ENCODE measurements around the gene MUCL3.
"Not testable (repeated sequence)": the region's sequence is repeated elsewhere in the genome, so short reads cannot be mapped to it uniquely, and the experiment has no call there.

Gene MUCL3

DNA sequence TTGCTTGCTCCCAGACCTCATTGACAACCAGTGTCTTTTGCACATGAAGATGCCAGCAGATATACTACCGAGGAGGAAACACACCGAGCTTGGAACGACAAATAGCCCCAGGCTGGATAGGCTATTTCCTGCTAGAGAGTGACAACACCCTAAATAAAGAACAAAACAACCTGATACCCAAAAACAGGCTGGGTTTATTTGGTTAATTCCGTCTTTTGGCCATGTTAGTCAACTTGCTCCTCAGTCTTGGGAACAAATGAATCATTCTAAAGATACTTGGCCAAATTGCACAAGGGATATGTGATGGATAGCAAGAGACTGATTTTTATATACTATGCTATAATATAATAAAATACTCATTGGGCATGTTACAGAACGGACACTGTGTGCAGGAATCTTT lies 58.0 kb downstream of the MUCL3 start (continued):
- TF ChIP-seq CSRNP3 (CRISPR knock-in tag; IDR thresholded peaks at IDR 0.05): no peak

- not testable (repeated sequence) for ATAC-seq
Measured at GRCh38 chr6:31000067-31000860, 59.5 kb downstream of the MUCL3 start.

GRCh38 chr6:31001281-31001888 lies 60.6 kb downstream of the MUCL3 start:
- ATAC-seq: no peak
- TF ChIP-seq, protein P1, sequence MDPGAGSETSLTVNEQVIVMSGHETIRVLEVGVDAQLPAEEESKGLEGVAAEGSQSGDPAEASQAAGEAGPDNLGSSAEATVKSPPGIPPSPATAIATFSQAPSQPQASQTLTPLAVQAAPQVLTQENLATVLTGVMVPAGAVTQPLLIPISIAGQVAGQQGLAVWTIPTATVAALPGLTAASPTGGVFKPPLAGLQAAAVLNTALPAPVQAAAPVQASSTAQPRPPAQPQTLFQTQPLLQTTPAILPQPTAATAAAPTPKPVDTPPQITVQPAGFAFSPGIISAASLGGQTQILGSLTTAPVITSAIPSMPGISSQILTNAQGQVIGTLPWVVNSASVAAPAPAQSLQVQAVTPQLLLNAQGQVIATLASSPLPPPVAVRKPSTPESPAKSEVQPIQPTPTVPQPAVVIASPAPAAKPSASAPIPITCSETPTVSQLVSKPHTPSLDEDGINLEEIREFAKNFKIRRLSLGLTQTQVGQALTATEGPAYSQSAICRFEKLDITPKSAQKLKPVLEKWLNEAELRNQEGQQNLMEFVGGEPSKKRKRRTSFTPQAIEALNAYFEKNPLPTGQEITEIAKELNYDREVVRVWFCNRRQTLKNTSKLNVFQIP (CRISPR knock-in tag; IDR thresholded peaks at IDR 0.05; ENCODE audit: borderline replicate concordance, low read depth): no peak
- TF ChIP-seq ZC3H10 (CRISPR knock-in tag; IDR thresholded peaks at IDR 0.05) (no peak), ZFP30 (CRISPR knock-in tag; IDR thresholded peaks at IDR 0.05) (no peak), ZNF565 (CRISPR knock-in tag; conservative IDR thresholded peaks at IDR 0.05; ENCODE audit: low read depth) (no peak), SNAI2 (CRISPR knock-in tag; IDR thresholded peaks at IDR 0.05) (no peak), PATZ1 (CRISPR knock-in tag; IDR thresholded peaks at IDR 0.05; ENCODE audit: borderline replicate concordance) (no peak), BACH2 (CRISPR knock-in tag; IDR thresholded peaks at IDR 0.05; ENCODE audit: borderline replicate concordance) (no peak), ISL1 (CRISPR knock-in tag; IDR thresholded peaks at IDR 0.05) (no peak), ARNTL (CRISPR knock-in tag; IDR thresholded peaks at IDR 0.05; ENCODE audit: borderline replicate concordance, low read depth) (no peak)

DNA sequence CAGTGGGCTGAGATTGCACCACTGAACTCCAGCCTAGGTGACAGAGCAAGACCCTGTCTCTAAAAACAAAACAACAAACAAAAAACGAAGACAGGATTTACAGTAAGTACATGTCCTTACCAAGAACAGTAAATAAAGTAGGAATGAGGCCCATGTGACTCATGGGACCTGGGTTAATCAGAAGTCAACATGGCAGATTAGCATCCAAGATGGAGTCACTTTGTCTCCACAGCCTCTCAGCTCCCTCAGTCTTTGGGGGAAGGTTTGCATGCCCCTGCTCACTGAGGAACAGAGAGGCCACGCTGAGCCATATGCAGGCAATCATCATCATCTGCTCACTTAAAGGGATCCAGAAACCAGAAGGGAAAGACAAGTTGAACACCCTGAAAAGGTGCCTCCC lies 61.7 kb downstream of the MUCL3 start:
- no peak for TF ChIP-seq ZC3H10 (CRISPR knock-in tag; IDR thresholded peaks at IDR 0.05)
- TF ChIP-seq CSRNP3 (CRISPR knock-in tag; IDR thresholded peaks at IDR 0.05): no peak
- no peak for TF ChIP-seq OSR1 (CRISPR knock-in tag; IDR thresholded peaks at IDR 0.05)
- TF ChIP-seq ZFP3 (CRISPR knock-in tag; IDR thresholded peaks at IDR 0.05): no peak
- no peak for TF ChIP-seq ZFP30 (CRISPR knock-in tag; IDR thresholded peaks at IDR 0.05)
- no peak for TF ChIP-seq ISL1 (CRISPR knock-in tag; IDR thresholded peaks at IDR 0.05)
- TF ChIP-seq PPARA (CRISPR knock-in tag; IDR thresholded peaks at IDR 0.05; ENCODE audit: borderline replicate concordance): no peak
- TF ChIP-seq BACH2 (CRISPR knock-in tag; IDR thresholded peaks at IDR 0.05; ENCODE audit: borderline replicate concordance): no peak
- TF ChIP-seq RARB (CRISPR knock-in tag; IDR thresholded peaks at IDR 0.05): no peak
- no peak for TF ChIP-seq ZNF8 (CRISPR knock-in tag; IDR thresholded peaks at IDR 0.05)
- TF ChIP-seq, protein P2, sequence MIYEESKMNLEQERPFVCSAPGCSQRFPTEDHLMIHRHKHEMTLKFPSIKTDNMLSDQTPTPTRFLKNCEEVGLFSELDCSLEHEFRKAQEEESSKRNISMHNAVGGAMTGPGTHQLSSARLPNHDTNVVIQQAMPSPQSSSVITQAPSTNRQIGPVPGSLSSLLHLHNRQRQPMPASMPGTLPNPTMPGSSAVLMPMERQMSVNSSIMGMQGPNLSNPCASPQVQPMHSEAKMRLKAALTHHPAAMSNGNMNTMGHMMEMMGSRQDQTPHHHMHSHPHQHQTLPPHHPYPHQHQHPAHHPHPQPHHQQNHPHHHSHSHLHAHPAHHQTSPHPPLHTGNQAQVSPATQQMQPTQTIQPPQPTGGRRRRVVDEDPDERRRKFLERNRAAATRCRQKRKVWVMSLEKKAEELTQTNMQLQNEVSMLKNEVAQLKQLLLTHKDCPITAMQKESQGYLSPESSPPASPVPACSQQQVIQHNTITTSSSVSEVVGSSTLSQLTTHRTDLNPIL (CRISPR knock-in tag; IDR thresholded peaks at IDR 0.05; ENCODE audit: low read depth): no peak
- no peak for TF ChIP-seq CSDC2 (CRISPR knock-in tag; IDR thresholded peaks at IDR 0.05)
- TF ChIP-seq TOX (CRISPR knock-in tag; IDR thresholded peaks at IDR 0.05; ENCODE audit: borderline replicate concordance): no peak
- no peak for TF ChIP-seq GLIS3 (CRISPR knock-in tag; IDR thresholded peaks at IDR 0.05)
- TF ChIP-seq ZNF565 (CRISPR knock-in tag; conservative IDR thresholded peaks at IDR 0.05; ENCODE audit: low read depth): no peak
- TF ChIP-seq ARNTL (CRISPR knock-in tag; IDR thresholded peaks at IDR 0.05; ENCODE audit: borderline replicate concordance, low read depth): no peak
- TF ChIP-seq PATZ1 (CRISPR knock-in tag; IDR thresholded peaks at IDR 0.05; ENCODE audit: borderline replicate concordance): no peak
- TF ChIP-seq, protein P3, sequence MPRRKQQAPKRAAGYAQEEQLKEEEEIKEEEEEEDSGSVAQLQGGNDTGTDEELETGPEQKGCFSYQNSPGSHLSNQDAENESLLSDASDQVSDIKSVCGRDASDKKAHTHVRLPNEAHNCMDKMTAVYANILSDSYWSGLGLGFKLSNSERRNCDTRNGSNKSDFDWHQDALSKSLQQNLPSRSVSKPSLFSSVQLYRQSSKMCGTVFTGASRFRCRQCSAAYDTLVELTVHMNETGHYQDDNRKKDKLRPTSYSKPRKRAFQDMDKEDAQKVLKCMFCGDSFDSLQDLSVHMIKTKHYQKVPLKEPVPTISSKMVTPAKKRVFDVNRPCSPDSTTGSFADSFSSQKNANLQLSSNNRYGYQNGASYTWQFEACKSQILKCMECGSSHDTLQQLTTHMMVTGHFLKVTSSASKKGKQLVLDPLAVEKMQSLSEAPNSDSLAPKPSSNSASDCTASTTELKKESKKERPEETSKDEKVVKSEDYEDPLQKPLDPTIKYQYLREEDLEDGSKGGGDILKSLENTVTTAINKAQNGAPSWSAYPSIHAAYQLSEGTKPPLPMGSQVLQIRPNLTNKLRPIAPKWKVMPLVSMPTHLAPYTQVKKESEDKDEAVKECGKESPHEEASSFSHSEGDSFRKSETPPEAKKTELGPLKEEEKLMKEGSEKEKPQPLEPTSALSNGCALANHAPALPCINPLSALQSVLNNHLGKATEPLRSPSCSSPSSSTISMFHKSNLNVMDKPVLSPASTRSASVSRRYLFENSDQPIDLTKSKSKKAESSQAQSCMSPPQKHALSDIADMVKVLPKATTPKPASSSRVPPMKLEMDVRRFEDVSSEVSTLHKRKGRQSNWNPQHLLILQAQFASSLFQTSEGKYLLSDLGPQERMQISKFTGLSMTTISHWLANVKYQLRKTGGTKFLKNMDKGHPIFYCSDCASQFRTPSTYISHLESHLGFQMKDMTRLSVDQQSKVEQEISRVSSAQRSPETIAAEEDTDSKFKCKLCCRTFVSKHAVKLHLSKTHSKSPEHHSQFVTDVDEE (CRISPR knock-in tag; IDR thresholded peaks at IDR 0.05): no peak
- ATAC-seq: no peak

Measured in SK-N-SH treated with all-trans-retinoic acid at 6 μM for 48 hours (cell line).